A549 (cell line): ENCODE data around the gene FRAT2. TPM values are rescaled to one million over a fixed set of nuclear protein-coding genes. Genes with fewer than 3 reads are reported as not detected.

Experiments used
- ATAC-seq, 2 experiments: fragments of 200-7000 bp in 1 of 2; fragments of >200 bp in 1 of 2; cut with Nextera tagmentation in 1 of 2; cut with Tn5 transposase in 1 of 2; 3 replicates each; pipeline versions ENCODE4 v1.8.0 to v1.9.1; 2018 to 2020; ENCODE audit warnings: mild to moderate bottlenecking in 1 of 2, moderate library complexity in 1 of 2
- CTCF ChIA-PET: fragments of 300-600 bp; sonication (Branson Sonifier 250); formaldehyde crosslinking; extraction: SDS; loops from one replicate; lab custom pipeline; 2021; ENCODE audit warnings: antibody characterized with exemption, inconsistent platforms; lab: Yijun Ruan, JAX
- POLR2A ChIA-PET: fragments of 350-600 bp; formaldehyde crosslinking; extraction: SDS; loops from one replicate; lab custom pipeline; 2021; ENCODE audit warnings: antibody characterized with exemption, inconsistent platforms; lab: Yijun Ruan, JAX
- DNase-seq, 2 experiments: peaks; one replicate each; pipeline versions ENCODE4 v3.0.0 to v3.0.0-alpha.2; 2011 to 2016; ENCODE audit warnings: low read depth in 1 of 2, low spot score in 1 of 2
- FAIRE-seq: peaks from 2 replicates; lab custom pipeline; 2011; peaks lifted over from hg19 to GRCh38; lab: Jason Lieb, UNC
- H3K27ac ChIP-seq, 2 experiments: fragments of >200 bp; sonication (Bioruptor Twin); formaldehyde crosslinking; 3 replicates each; pipeline ENCODE4 v1.5.1; 2016 to 2017
- H3K4me1 ChIP-seq: fragments of >200 bp; sonication (Bioruptor Twin); formaldehyde crosslinking; 3 replicates; pipeline ENCODE4 v1.6.1; 2016
- H3K4me2 ChIP-seq: fragments of >200 bp; sonication (Bioruptor Twin); formaldehyde crosslinking; 3 replicates; pipeline ENCODE4 v1.6.1; 2016
- H3K4me3 ChIP-seq: fragments of >200 bp; sonication (Bioruptor Twin); formaldehyde crosslinking; 3 replicates; pipeline ENCODE4 v1.5.1; 2016
- H3K9me3 ChIP-seq: fragments of >200 bp; sonication (Bioruptor Twin); formaldehyde crosslinking; 3 replicates; pipeline ENCODE4 v1.6.1; 2016
- CBX2 ChIP-seq: fragments of 200-600 bp; sonication (generic); IDR thresholded peaks from 2 replicates; pipeline ENCODE4 v1.6.1; 2016; ENCODE audit warnings: low read depth, mild to moderate bottlenecking, borderline replicate concordance
- CHD4 ChIP-seq: fragments of 200-600 bp; sonication (generic); IDR thresholded peaks from 2 replicates; pipeline ENCODE4 v1.6.1; 2016; ENCODE audit warnings: antibody characterized with exemption, mild to moderate bottlenecking, borderline replicate concordance
- EHF ChIP-seq: fragments of 250-450 bp; sonication (Bioruptor Pico); IDR thresholded peaks from 2 replicates; pipeline ENCODE4 v1.5.0; 2020; ENCODE audit warnings: mild to moderate bottlenecking
- ESRRA ChIP-seq: fragments of 150-350 bp; IDR thresholded peaks from 2 replicates; pipeline ENCODE4 v1.6.1; 2014; ENCODE audit warnings: mild to moderate bottlenecking, low read length, borderline replicate concordance
- FOSL2 ChIP-seq, 2 experiments: fragments of 450-650 bp in 1 of 2; fragments of >200 bp in 1 of 2; sonication (Bioruptor Twin) in 1 of 2; formaldehyde crosslinking; IDR thresholded peaks; 2 replicates each; pipeline versions ENCODE4 v1.5.0 to v1.6.1; 2016 to 2020; ENCODE audit warnings: mild to moderate bottlenecking in 1 of 2, moderate library complexity in 1 of 2
- FOXS1 ChIP-seq: fragments of 250-450 bp; sonication (Bioruptor Pico); IDR thresholded peaks from 2 replicates; pipeline ENCODE4 v1.5.0; 2020; ENCODE audit warnings: mild to moderate bottlenecking, moderate library complexity
- HOXA7 ChIP-seq: fragments of 250-450 bp; sonication (Bioruptor Pico); IDR thresholded peaks from 2 replicates; pipeline ENCODE4 v1.5.0; 2020; ENCODE audit warnings: mild to moderate bottlenecking, moderate library complexity
- HOXB13 ChIP-seq: fragments of 250-450 bp; sonication (Bioruptor Pico); IDR thresholded peaks from 2 replicates; pipeline ENCODE4 v1.5.0; 2020; ENCODE audit warnings: low read depth, mild to moderate bottlenecking, moderate library complexity
- KDM5A ChIP-seq: fragments of 200-600 bp; sonication (generic); IDR thresholded peaks from 2 replicates; pipeline ENCODE4 v1.6.1; 2016; ENCODE audit warnings: antibody characterized with exemption, mild to moderate bottlenecking
- POLR2AphosphoS2 ChIP-seq: conservative IDR thresholded peaks from 2 replicates; pipeline ENCODE4 v1.6.1; 2012; ENCODE audit warnings: low read length, improper control_type of control experiment, inconsistent platforms
- SREBF2 ChIP-seq: fragments of 450-650 bp; IDR thresholded peaks from 2 replicates; pipeline ENCODE4 v1.6.1; 2014; ENCODE audit warnings: mild to moderate bottlenecking, moderate library complexity
- TFCP2L1 ChIP-seq: fragments of 250-450 bp; sonication (Bioruptor Pico); IDR thresholded peaks from 2 replicates; pipeline ENCODE4 v1.5.0; 2021; ENCODE audit warnings: mild to moderate bottlenecking
- TP53 ChIP-seq: fragments of 250-450 bp; sonication (Bioruptor Pico); IDR thresholded peaks from 2 replicates; pipeline ENCODE4 v1.5.0; 2021; ENCODE audit warnings: mild to moderate bottlenecking, moderate library complexity
- ZNF302 ChIP-seq: fragments of 250-450 bp; sonication (Bioruptor Pico); IDR thresholded peaks from 2 replicates; pipeline ENCODE4 v1.9.0; 2021; ENCODE audit warnings: inconsistent platforms, mild to moderate bottlenecking, moderate library complexity
- WGBS: methylation state at CpG from one replicate; pipeline ENCODE4 v1.1.6; 2017; ENCODE audit errors: missing lambda C conversion rate; 5-methylcytosine and 5-hydroxymethylcytosine counted together
- polyA plus RNA-seq, 4 experiments: library from polyadenylated mRNA; depleted of rRNA in 3 of 4; stranded (reverse); fragments of >200 nt; fragmentation: RNase III in 1 of 4; extraction: RNeasy Plus Mini Kit Qiagen cat#74134 plus additional on column Dnase treatment in 1 of 4; gene quantifications; 2 replicates in 3 of 4; 3 replicates in 1 of 4; pipeline ENCODE4 v1.2.3, GENCODE V29; 2011 to 2017
- TF ChIP-seq, protein P1 (sequence below): fragments of 150-350 bp; IDR thresholded peaks from 2 replicates; pipeline ENCODE4 v1.6.1; 2014; ENCODE audit warnings: low read depth, mild to moderate bottlenecking, low read length
- TF ChIP-seq, protein P2 (sequence below): fragments of >200 bp; sonication (Bioruptor Twin); formaldehyde crosslinking; IDR thresholded peaks from 3 replicates; pipeline ENCODE4 v1.6.1; 2016
- TF ChIP-seq, protein P3 (sequence below): IDR thresholded peaks from 2 replicates; pipeline ENCODE4 v1.6.1; 2012
- TF ChIP-seq, protein P4 (sequence below): IDR thresholded peaks from 2 replicates; pipeline ENCODE4 v1.6.1; 2012
- TF ChIP-seq, protein P5 (sequence below): fragments of 250-450 bp; sonication (Bioruptor Pico); IDR thresholded peaks from 2 replicates; pipeline ENCODE4 v1.5.0; 2021; ENCODE audit warnings: mild to moderate bottlenecking, moderate library complexity, borderline replicate concordance
- TF ChIP-seq, protein P6 (sequence below): fragments of >200 bp; sonication (Bioruptor Twin); formaldehyde crosslinking; IDR thresholded peaks from 2 replicates; pipeline ENCODE4 v1.6.1; 2016

Gene FRAT2
- polyA plus RNA-seq, 2 of the 4 experiments (the other 2 are of a cell fraction) = 4.1 to 5.0 TPM

DNA sequence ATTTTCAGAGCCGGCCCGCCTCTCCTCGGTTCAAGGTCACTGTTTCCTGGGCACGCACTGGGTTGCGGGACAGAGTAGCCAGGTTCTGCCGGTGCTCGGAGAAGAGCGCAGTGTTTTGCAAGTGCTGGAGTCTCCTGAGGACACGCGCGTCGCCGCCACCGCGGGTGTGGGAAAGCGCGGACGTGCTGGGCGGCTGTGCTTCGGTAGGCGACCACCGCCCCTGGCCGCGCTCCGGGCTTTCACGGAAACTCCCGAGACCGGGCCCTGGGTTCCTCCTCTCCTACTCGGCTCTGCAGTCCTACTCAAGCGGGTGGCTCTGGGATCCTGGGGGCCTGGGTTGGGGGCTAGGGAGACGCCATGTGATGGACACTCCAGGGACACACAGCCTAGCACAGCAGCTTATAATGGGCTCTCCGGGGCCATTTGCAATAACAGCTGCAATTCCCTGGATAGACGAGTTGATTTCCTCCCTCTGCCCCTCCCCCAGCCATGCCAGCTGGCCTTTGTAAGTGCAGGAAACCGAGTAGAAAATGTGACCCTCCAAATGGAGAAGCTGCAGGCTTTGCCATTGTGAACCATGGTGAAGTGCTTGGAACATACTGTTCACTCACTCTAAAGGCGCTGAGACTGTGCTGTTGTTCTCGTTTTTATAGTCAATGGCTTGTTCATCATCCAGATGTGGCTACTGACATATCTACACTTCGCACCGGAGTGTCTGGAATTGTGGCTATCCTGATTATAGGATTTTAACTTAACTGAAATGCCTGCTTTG lies 13.3 kb downstream of the FRAT2 start:
- no peak for ATAC-seq
- Histone ChIP-seq H3K9me3 (no peaks in the 10 kb centered on the region), H3K4me3 (no peak overlapping the region)
- no peak for DNase-seq
- POLR2A ChIA-PET = no interaction called here
- TF ChIP-seq KDM5A (no peak), HOXA7 (CRISPR knock-in tag) (no peak), HOXB13 (no peak), FOXS1 (no peak), ZNF302 (CRISPR knock-in tag) (no peak), EHF (CRISPR knock-in tag) (no peak), TP53 (CRISPR knock-in tag) (no peak), POLR2AphosphoS2 (no peak), TFCP2L1 (no peak), FOSL2 (IDR thresholded peaks at IDR 0.05) (no peak), FOSL2 (CRISPR knock-in tag; IDR thresholded peaks at IDR 0.05) (no peak), CHD4 (no peak), CBX2 (no peak), ESRRA (no peak), SREBF2 (no peak)
- TF ChIP-seq, protein P1, sequence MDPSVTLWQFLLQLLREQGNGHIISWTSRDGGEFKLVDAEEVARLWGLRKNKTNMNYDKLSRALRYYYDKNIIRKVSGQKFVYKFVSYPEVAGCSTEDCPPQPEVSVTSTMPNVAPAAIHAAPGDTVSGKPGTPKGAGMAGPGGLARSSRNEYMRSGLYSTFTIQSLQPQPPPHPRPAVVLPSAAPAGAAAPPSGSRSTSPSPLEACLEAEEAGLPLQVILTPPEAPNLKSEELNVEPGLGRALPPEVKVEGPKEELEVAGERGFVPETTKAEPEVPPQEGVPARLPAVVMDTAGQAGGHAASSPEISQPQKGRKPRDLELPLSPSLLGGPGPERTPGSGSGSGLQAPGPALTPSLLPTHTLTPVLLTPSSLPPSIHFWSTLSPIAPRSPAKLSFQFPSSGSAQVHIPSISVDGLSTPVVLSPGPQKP = no peak
- TF ChIP-seq, protein P2, sequence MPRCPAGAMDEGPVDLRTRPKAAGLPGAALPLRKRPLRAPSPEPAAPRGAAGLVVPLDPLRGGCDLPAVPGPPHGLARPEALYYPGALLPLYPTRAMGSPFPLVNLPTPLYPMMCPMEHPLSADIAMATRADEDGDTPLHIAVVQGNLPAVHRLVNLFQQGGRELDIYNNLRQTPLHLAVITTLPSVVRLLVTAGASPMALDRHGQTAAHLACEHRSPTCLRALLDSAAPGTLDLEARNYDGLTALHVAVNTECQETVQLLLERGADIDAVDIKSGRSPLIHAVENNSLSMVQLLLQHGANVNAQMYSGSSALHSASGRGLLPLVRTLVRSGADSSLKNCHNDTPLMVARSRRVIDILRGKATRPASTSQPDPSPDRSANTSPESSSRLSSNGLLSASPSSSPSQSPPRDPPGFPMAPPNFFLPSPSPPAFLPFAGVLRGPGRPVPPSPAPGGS = no peak
- TF ChIP-seq, protein P3, sequence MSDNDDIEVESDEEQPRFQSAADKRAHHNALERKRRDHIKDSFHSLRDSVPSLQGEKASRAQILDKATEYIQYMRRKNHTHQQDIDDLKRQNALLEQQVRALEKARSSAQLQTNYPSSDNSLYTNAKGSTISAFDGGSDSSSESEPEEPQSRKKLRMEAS = no peak
- TF ChIP-seq, protein P4, sequence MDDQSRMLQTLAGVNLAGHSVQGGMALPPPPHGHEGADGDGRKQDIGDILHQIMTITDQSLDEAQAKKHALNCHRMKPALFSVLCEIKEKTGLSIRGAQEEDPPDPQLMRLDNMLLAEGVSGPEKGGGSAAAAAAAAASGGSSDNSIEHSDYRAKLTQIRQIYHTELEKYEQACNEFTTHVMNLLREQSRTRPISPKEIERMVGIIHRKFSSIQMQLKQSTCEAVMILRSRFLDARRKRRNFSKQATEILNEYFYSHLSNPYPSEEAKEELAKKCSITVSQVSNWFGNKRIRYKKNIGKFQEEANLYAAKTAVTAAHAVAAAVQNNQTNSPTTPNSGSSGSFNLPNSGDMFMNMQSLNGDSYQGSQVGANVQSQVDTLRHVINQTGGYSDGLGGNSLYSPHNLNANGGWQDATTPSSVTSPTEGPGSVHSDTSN = no peak
- TF ChIP-seq, protein P5, sequence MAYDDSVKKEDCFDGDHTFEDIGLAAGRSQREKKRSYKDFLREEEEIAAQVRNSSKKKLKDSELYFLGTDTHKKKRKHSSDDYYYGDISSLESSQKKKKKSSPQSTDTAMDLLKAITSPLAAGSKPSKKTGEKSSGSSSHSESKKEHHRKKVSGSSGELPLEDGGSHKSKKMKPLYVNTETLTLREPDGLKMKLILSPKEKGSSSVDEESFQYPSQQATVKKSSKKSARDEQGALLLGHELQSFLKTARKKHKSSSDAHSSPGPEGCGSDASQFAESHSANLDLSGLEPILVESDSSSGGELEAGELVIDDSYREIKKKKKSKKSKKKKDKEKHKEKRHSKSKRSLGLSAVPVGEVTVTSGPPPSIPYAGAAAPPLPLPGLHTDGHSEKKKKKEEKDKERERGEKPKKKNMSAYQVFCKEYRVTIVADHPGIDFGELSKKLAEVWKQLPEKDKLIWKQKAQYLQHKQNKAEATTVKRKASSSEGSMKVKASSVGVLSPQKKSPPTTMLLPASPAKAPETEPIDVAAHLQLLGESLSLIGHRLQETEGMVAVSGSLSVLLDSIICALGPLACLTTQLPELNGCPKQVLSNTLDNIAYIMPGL = no peak
- TF ChIP-seq, protein P6, sequence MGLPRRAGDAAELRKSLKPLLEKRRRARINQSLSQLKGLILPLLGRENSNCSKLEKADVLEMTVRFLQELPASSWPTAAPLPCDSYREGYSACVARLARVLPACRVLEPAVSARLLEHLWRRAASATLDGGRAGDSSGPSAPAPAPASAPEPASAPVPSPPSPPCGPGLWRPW = no peak
- TF ChIP-seq, all 56 proteins: peak for 0
- Histone ChIP-seq H3K4me2 (no peak overlapping the region), H3K4me1 (peaks cover 9% of the 10 kb centered on the region; the same call in 2 of the 3 replicates), H3K27ac (no peak overlapping the region)
- WGBS = 92% methylated on average over 38 of the region's 38 CpGs
- FAIRE-seq = no peak
- CTCF ChIA-PET = interaction anchor here (1.1 to 1.6 kb wide), 2 partner anchors 9 to 10 kb away, joined by 3 to 8 read pairs; no protein-coding TSS in a partner anchor
